Measurements from ENCODE around the gene SLC44A2. TPM values are rescaled to one million over a fixed set of nuclear protein-coding genes. Genes with fewer than 3 reads are reported as not detected.

The SLC44A2 gene
- total and polyA plus RNA-seq, 2 of the 13 experiments (the other 11 are each of a cell fraction or from before 2014, with no cell fraction given), result 2.4 to 5.6 TPM

DNA sequence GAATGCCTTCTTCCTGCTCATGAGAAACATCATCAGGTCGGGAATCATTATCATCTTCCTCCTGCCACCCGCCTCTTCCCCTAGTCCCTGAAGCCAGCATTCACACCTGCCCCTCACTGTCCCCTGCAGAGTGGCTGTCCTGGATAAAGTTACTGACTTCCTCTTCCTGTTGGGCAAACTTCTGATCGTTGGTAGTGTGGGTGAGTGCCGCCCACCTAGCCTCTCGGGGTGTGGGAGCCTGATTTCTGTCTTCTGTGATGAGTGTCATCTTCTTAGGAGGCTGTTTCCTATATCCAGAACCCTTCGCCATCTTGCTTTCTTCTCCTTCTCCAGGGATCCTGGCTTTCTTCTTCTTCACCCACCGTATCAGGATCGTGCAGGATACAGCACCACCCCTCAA lies 12.5 kb downstream of the SLC44A2 start (continued):
- no peak for TF ChIP-seq GTF2F1 (IDR thresholded peaks at IDR 0.05; ENCODE audit: low read length)

DNA sequence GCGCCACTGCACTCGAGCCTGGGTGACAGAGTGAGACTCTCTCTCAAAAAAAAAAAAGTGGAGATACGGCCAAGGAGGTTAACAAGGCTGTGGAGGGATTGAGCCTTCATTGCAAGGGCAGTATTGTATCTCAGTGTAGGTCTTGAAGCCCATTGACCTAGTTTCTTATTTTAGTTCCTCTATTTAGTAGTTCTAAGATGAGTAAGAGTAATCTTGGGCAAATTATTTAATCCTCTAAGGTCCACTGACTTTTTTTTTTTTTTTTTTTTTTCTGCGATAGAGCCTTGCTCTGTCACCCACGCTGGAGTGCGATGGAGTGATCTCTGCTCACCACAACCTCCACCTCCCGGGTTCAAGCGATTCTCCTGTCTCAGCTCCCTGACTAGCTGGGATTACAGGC lies 14.5 kb downstream of the SLC44A2 start:
- POLR2A ChIA-PET, result no interaction called here
- ATAC-seq (no peak), DNase-seq (ENCODE audit: low spot score) (no peak), FAIRE-seq (no peak)
- Histone ChIP-seq H3K4me1 (ENCODE audit: insufficient read depth, low read length) (peaks cover 78% of the 10 kb centered on the region), H4K20me1 (ENCODE audit: insufficient read depth, low read length) (no peaks in the 10 kb centered on the region), H3K4me3 (replicated peaks in 1 of 3; ENCODE audit: insufficient read depth in 1 of 3, low read depth in 2 of 3, low read length in 3 of 3) (no peak overlapping the region), H3K27me3 (ENCODE audit: control insufficient read depth in 1 of 2, insufficient read depth in 2 of 2, low read length in 2 of 2) (no peaks in the 10 kb centered on the region), H2AFZ (ENCODE audit: low read length) (no peak overlapping the region), H3K9ac (ENCODE audit: insufficient read depth, low read depth, low read length) (no peak overlapping the region), H3K36me3 (replicated peaks in 1 of 2; ENCODE audit: control insufficient read depth in 1 of 2, insufficient read depth in 2 of 2, low read length in 2 of 2) (no peaks in the 10 kb centered on the region), H3K27ac (ENCODE audit: extremely low read length, insufficient read depth, low read length) (peak overlapping the region; percentile 33), H3K9me3 (ENCODE audit: low read length) (no peaks in the 10 kb centered on the region), H3K4me2 (ENCODE audit: low read depth, low read length) (no peak overlapping the region), H3K79me2 (ENCODE audit: insufficient read depth, low read length) (no peaks in the 10 kb centered on the region)
- CTCF ChIA-PET (ENCODE audit: low intra/inter-chr PET ratio, low total read pairs), result interaction anchor here (1.8 kb wide), 1 partner anchor 59 kb away, joined by 5 read pairs; no protein-coding TSS in a partner anchor
- no TSS peak for BruUV-seq (replicated peaks)
- in situ Hi-C loops (cut with HindIII; ENCODE audit: extremely low pct_ligation_motif_present, low pct_unique_long_range_greater_than_20kb) (loop anchor here (5.0 kb wide), 1 partner anchor 58 kb away; no protein-coding TSS in a partner anchor), intact Hi-C loops (cut with micrococcal nuclease; ENCODE audit: unreplicated experiment) (no loop called here)
- 90% methylated on average over 8 of the region's 8 CpGs for WGBS (ENCODE audit: low lambda C conversion rate)
- TF ChIP-seq, protein P1, sequence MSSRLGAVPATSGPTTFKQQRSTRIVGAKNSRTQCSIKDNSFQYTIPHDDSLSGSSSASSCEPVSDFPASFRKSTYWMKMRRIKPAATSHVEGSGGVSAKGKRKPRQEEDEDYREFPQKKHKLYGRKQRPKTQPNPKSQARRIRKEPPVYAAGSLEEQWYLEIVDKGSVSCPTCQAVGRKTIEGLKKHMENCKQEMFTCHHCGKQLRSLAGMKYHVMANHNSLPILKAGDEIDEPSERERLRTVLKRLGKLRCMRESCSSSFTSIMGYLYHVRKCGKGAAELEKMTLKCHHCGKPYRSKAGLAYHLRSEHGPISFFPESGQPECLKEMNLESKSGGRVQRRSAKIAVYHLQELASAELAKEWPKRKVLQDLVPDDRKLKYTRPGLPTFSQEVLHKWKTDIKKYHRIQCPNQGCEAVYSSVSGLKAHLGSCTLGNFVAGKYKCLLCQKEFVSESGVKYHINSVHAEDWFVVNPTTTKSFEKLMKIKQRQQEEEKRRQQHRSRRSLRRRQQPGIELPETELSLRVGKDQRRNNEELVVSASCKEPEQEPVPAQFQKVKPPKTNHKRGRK (CRISPR knock-in tag; IDR thresholded peaks at IDR 0.05), result no peak
- TF ChIP-seq YEATS4 (CRISPR knock-in tag; IDR thresholded peaks at IDR 0.05; ENCODE audit: borderline replicate concordance), result 0 out of 2 replicates have a peak, but pooled peaks have one; percentile 30

DNA sequence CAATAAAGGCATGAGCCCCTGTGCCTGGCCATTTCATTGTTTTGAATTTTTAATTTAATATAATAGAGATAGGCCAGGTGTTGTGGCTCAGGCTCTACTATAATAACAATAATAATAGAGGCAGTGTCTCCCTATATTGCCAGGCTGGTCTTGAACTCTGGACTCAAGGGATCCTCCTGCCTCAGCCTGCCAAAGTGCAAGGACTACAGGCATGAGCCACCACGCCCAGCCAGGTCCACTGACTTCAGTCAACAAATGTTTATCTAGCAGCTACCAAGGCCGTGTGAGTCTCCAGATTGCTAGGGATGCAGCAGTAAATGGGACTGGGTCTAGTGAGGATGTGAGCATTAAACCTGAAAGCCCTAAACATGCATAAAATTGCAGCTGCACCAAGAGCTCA lies 15.0 kb downstream of the SLC44A2 start:
- 0% methylated on average over 2 of the region's 2 CpGs for WGBS (ENCODE audit: low lambda C conversion rate)
- Histone ChIP-seq H3K9ac (ENCODE audit: insufficient read depth, low read depth, low read length) (no peak overlapping the region), H3K4me3 (replicated peaks in 1 of 3; ENCODE audit: insufficient read depth in 1 of 3, low read depth in 2 of 3, low read length in 3 of 3) (no peak overlapping the region), H3K4me1 (ENCODE audit: insufficient read depth, low read length) (peaks cover 78% of the 10 kb centered on the region), H2AFZ (ENCODE audit: low read length) (no peak overlapping the region), H3K4me2 (ENCODE audit: low read depth, low read length) (peak overlapping the region; percentile 15), H4K20me1 (ENCODE audit: insufficient read depth, low read length) (no peaks in the 10 kb centered on the region), H3K9me3 (ENCODE audit: low read length) (no peaks in the 10 kb centered on the region), H3K79me2 (ENCODE audit: insufficient read depth, low read length) (no peaks in the 10 kb centered on the region), H3K36me3 (replicated peaks in 1 of 2; ENCODE audit: control insufficient read depth in 1 of 2, insufficient read depth in 2 of 2, low read length in 2 of 2) (no peaks in the 10 kb centered on the region), H3K27ac (ENCODE audit: extremely low read length, insufficient read depth, low read length) (peak overlapping the region; percentile 33), H3K27me3 (ENCODE audit: control insufficient read depth in 1 of 2, insufficient read depth in 2 of 2, low read length in 2 of 2) (no peaks in the 10 kb centered on the region)
- ATAC-seq (peak; percentile 56), FAIRE-seq (peak; percentile 86), DNase-seq (ENCODE audit: low spot score) (peak; percentile 78)
- BruUV-seq (replicated peaks), result no TSS peak
- POLR2A ChIA-PET, result no interaction called here
- in situ Hi-C loops (cut with HindIII; ENCODE audit: extremely low pct_ligation_motif_present, low pct_unique_long_range_greater_than_20kb), result loop anchor here (5.0 kb wide), 1 partner anchor 58 kb away; no protein-coding TSS in a partner anchor
- intact Hi-C loops (cut with micrococcal nuclease; ENCODE audit: unreplicated experiment), result no loop called here
- CTCF ChIA-PET (ENCODE audit: low intra/inter-chr PET ratio, low total read pairs), result interaction anchor here (1.8 kb wide), 1 partner anchor 59 kb away, joined by 5 read pairs; no protein-coding TSS in a partner anchor
- no peak for TF ChIP-seq ZNF205 (CRISPR knock-in tag; IDR thresholded peaks at IDR 0.05)
- TF ChIP-seq, protein P2, sequence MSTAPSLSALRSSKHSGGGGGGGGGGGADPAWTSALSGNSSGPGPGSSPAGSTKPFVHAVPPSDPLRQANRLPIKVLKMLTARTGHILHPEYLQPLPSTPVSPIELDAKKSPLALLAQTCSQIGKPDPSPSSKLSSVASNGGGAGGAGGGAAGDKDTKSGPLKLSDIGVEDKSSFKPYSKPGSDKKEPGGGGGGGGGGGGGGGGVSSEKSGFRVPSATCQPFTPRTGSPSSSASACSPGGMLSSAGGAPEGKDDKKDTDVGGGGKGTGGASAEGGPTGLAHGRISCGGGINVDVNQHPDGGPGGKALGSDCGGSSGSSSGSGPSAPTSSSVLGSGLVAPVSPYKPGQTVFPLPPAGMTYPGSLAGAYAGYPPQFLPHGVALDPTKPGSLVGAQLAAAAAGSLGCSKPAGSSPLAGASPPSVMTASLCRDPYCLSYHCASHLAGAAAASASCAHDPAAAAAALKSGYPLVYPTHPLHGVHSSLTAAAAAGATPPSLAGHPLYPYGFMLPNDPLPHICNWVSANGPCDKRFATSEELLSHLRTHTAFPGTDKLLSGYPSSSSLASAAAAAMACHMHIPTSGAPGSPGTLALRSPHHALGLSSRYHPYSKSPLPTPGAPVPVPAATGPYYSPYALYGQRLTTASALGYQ (CRISPR knock-in tag; IDR thresholded peaks at IDR 0.05), result no peak
- no peak for TF ChIP-seq ZNF484 (CRISPR knock-in tag; IDR thresholded peaks at IDR 0.05; ENCODE audit: borderline replicate concordance, low read depth)
- TF ChIP-seq, protein P3, sequence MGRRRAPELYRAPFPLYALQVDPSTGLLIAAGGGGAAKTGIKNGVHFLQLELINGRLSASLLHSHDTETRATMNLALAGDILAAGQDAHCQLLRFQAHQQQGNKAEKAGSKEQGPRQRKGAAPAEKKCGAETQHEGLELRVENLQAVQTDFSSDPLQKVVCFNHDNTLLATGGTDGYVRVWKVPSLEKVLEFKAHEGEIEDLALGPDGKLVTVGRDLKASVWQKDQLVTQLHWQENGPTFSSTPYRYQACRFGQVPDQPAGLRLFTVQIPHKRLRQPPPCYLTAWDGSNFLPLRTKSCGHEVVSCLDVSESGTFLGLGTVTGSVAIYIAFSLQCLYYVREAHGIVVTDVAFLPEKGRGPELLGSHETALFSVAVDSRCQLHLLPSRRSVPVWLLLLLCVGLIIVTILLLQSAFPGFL (CRISPR knock-in tag; IDR thresholded peaks at IDR 0.05), result no peak
- TF ChIP-seq AKAP8 (CRISPR knock-in tag; IDR thresholded peaks at IDR 0.05), result no peak
- no peak for TF ChIP-seq TBP (CRISPR knock-in tag; IDR thresholded peaks at IDR 0.05)
- no peak for TF ChIP-seq ARHGAP35 (CRISPR knock-in tag; IDR thresholded peaks at IDR 0.05; ENCODE audit: borderline replicate concordance)
- TF ChIP-seq SPEN (CRISPR knock-in tag; IDR thresholded peaks at IDR 0.05; ENCODE audit: low read depth), result no peak
- TF ChIP-seq EP300 (IDR thresholded peaks at IDR 0.05; ENCODE audit: low read depth in 2 of 2, low read length in 2 of 2), result peak in 1 of 2 experiments; percentile 33; a peak in 1 of 4 replicates
- TF ChIP-seq EP300 (CRISPR knock-in tag; IDR thresholded peaks at IDR 0.05; ENCODE audit: borderline replicate concordance), result no peak

All from HepG2 (cell line).